Immature natural killer cell (primary cell): ENCODE measurements around the gene SIX2. TPM values are rescaled to one million over a fixed set of nuclear protein-coding genes. Genes with fewer than 3 reads are reported as not detected.

ENCODE experiments used
- DNase-seq, 3 donors: peaks; one replicate each; pipeline ENCODE4 v3.0.0; 2022; ENCODE audit warnings: mixed read lengths in 1 of 3
- H3K27ac Mint-ChIP-seq, 6 donors: one replicate each; pipeline ENCODE4 v1.8.0; 2020; ENCODE audit warnings: mixed read lengths in 6 of 6, mild to moderate bottlenecking in 5 of 6, inconsistent platforms in 4 of 6, moderate library complexity in 3 of 6
- H3K27me3 Mint-ChIP-seq, 3 donors: one replicate each; pipeline ENCODE4 v1.8.0; 2020 to 2021; ENCODE audit warnings: low read depth in 3 of 3, mild to moderate bottlenecking in 3 of 3, mixed read lengths in 3 of 3, moderate library complexity in 3 of 3, inconsistent platforms in 1 of 3
- H3K36me3 Mint-ChIP-seq, 3 donors: one replicate each; pipeline ENCODE4 v1.8.0; 2020; ENCODE audit warnings: mixed read lengths in 3 of 3, inconsistent platforms in 2 of 3, mild to moderate bottlenecking in 2 of 3
- H3K4me1 Mint-ChIP-seq, 2 donors: one replicate each; pipeline ENCODE4 v1.8.0; 2020; ENCODE audit warnings: inconsistent platforms in 2 of 2, mild to moderate bottlenecking in 2 of 2, mixed read lengths in 2 of 2, moderate library complexity in 1 of 2
- H3K4me3 Mint-ChIP-seq, 5 donors: one replicate each; pipeline ENCODE4 v1.8.0; 2020; ENCODE audit warnings: mild to moderate bottlenecking in 5 of 5, mixed read lengths in 5 of 5, inconsistent platforms in 3 of 5, moderate library complexity in 3 of 5
- H3K9me3 Mint-ChIP-seq, 6 donors: one replicate each; pipeline ENCODE4 v1.8.0; 2020; ENCODE audit warnings: mild to moderate bottlenecking in 6 of 6, mixed read lengths in 6 of 6, inconsistent platforms in 4 of 6, moderate library complexity in 3 of 6
- polyA plus RNA-seq, 3 donors: library from polyadenylated mRNA; unstranded; fragments of 300-500 nt; fragmentation: Illumina TruSeq; gene quantifications; one replicate each; pipeline ENCODE4 v1.2.3, GENCODE V29; 2021

The SIX2 gene
- polyA plus RNA-seq, 3 donors from 2014 or later = not detected

DNA sequence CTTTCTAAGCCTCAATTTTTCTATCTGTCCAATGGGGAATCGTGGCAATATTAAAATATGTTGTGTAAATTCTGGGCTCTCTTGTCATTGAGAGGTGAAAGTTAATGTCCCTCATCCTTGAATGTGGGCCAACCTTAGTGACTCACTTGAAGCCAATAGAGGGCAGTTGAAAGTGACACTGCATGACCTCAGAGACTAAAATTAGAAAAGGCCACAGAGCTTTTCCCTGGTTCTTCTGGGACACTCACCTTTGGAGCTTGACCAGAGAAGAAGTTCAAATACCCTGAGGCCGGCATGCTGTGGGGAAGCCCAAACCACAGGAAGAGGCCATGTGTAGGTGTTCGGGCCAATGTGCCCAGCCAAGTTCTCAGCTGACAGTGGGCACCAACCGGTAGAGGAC lies 24.1 kb upstream of the SIX2 start:
- peaks cover 0 to 1% (median 0%) of the 10 kb centered on the region in 6 donors for H3K9me3 Mint-ChIP-seq
- no peaks in the 10 kb centered on the region for H3K4me1 Mint-ChIP-seq
- H3K36me3 Mint-ChIP-seq = no peaks in the 10 kb centered on the region
- DNase-seq = no peak
- no peak overlapping the region for H3K4me3 Mint-ChIP-seq
- peaks cover 2 to 7% (median 6%) of the 10 kb centered on the region in 3 donors for H3K27me3 Mint-ChIP-seq
- no peak overlapping the region for H3K27ac Mint-ChIP-seq

DNA sequence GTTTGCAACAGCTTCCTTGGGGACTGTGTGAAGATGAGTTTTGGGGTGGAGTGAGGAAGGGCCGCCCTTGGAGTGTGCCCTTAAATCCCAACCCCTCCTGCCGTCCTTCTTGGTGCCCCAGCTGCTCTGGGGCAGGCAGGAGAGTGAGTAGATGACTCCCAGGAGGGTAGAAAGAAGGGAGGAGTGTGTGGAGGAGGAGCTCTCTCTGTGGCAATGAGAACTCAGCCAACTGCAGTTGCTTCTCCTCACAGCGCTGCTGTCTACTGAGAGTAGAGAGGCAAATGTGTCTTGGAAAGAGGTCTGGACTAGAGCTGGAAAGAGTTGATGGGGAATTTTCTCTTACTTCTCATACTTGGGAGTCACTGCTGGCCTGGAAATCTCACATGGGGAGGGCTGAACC lies 21.8 kb upstream of the SIX2 start:
- no peaks in the 10 kb centered on the region for H3K36me3 Mint-ChIP-seq
- H3K27me3 Mint-ChIP-seq = peaks cover 3 to 10% (median 8%) of the 10 kb centered on the region in 3 donors
- H3K4me1 Mint-ChIP-seq = no peaks in the 10 kb centered on the region
- DNase-seq = no peak
- no peak overlapping the region for H3K27ac Mint-ChIP-seq
- no peak overlapping the region for H3K4me3 Mint-ChIP-seq
- H3K9me3 Mint-ChIP-seq = peaks cover 0 to 2% (median 0%) of the 10 kb centered on the region in 6 donors

DNA sequence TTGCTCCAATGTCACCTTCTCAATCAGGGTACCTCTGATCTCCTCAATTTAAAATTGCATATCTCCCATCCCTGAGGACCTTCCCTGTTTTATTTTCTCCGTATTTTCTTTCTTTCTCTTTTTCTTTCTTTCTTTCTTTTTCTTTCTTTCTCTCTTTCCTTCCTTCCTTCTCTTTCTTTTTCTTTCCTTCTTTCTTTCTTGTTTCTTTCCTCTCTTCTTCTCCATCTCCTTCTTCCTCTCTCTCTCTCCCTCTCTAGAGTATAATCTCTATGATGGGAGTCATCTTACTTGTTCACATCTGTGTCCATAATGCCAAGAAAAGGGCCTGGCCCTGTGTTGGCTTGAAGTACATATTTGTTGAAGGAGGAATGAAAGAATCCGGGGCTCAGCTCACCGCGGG lies 21.3 kb upstream of the SIX2 start:
- no peak overlapping the region for H3K4me3 Mint-ChIP-seq
- peaks cover 0 to 4% (median 0%) of the 10 kb centered on the region in 6 donors for H3K9me3 Mint-ChIP-seq
- no peaks in the 10 kb centered on the region for H3K4me1 Mint-ChIP-seq
- peaks cover 3 to 10% (median 8%) of the 10 kb centered on the region in 3 donors for H3K27me3 Mint-ChIP-seq
- H3K36me3 Mint-ChIP-seq = no peaks in the 10 kb centered on the region
- no peak for DNase-seq
- H3K27ac Mint-ChIP-seq = no peak overlapping the region

DNA sequence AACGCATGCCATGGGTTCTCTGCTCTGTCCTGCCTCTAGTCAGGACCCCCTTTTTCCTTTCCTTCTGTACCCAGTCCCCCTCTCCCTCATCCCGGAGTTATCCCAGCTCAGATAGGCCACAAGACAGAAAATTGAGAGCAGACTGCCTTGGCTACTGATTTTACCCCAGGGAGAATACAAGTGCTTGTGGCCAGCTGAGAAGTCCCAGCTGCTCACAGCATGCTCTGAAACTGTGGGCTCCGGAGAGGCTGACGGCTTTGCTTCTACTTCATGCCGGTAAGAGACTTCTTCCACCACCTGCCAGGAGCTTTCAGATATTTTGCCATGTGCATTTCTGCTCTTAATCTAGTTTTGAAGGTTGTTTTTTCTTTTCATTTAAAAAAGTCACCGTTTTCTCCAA lies 20.0 kb upstream of the SIX2 start:
- Mint-ChIP-seq H3K4me3 (no peak overlapping the region), H3K27me3 (peaks cover 3 to 14% (median 6%) of the 10 kb centered on the region in 3 donors), H3K4me1 (no peaks in the 10 kb centered on the region), H3K27ac (no peak overlapping the region), H3K36me3 (no peaks in the 10 kb centered on the region), H3K9me3 (peaks cover 0 to 4% (median 0%) of the 10 kb centered on the region in 6 donors)
- no peak for DNase-seq

DNA sequence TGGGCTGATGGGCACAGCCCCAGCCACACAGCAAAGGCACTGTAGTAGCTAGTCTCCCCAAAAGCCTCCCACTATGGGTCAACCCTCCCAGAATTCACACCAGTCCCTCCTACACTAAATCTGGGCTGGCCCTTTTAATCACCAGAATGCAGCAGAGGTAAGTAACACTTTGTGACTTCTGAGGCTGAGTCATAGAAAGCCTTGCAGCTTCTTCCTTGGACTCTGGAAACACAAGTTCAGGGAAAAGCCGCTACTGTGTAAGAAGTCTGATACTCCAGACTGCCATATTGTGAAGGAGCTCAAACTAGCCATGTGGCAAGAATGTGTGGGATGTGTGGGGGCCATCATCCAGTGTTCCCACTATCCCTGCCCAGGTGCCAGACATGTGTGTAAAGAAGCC lies 19.0 kb upstream of the SIX2 start:
- peaks cover 0 to 3% (median 0%) of the 10 kb centered on the region in 6 donors for H3K9me3 Mint-ChIP-seq
- no peaks in the 10 kb centered on the region for H3K4me1 Mint-ChIP-seq
- no peak for DNase-seq
- no peak overlapping the region for H3K27ac Mint-ChIP-seq
- peaks cover 3 to 14% (median 6%) of the 10 kb centered on the region in 3 donors for H3K27me3 Mint-ChIP-seq
- H3K4me3 Mint-ChIP-seq = no peak overlapping the region
- no peaks in the 10 kb centered on the region for H3K36me3 Mint-ChIP-seq

DNA sequence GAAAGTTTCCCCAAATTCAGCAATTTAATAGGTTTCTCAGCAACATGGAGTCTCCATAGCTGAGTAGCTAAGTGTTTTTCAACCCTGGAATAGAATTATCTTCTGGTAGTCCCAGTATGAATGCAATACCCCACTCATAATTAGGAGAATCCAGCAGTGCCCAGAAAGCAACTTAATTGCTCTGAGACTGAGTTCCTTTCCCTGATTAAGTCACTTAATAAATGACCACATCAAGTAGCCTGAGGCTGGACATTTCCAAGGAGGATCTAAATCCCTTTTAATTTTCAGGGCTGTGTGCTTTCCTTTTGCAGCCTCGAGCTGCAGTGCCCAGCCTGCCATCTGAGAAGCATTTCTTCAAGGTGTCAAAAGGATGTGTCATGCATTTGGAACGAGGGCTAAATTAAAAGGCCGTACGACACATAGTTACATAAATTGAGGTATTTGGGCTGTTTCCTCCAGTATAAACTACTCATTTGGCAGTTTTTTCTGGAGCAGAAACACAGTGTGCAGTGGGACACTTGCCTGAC lies 17.7 kb upstream of the SIX2 start:
- Mint-ChIP-seq H3K4me3 (no peak overlapping the region), H3K27me3 (peaks cover 3 to 18% (median 6%) of the 10 kb centered on the region in 3 donors), H3K9me3 (peaks cover 0 to 3% (median 0%) of the 10 kb centered on the region in 6 donors), H3K36me3 (no peaks in the 10 kb centered on the region), H3K27ac (no peak overlapping the region), H3K4me1 (no peaks in the 10 kb centered on the region)
- no peak for DNase-seq

DNA sequence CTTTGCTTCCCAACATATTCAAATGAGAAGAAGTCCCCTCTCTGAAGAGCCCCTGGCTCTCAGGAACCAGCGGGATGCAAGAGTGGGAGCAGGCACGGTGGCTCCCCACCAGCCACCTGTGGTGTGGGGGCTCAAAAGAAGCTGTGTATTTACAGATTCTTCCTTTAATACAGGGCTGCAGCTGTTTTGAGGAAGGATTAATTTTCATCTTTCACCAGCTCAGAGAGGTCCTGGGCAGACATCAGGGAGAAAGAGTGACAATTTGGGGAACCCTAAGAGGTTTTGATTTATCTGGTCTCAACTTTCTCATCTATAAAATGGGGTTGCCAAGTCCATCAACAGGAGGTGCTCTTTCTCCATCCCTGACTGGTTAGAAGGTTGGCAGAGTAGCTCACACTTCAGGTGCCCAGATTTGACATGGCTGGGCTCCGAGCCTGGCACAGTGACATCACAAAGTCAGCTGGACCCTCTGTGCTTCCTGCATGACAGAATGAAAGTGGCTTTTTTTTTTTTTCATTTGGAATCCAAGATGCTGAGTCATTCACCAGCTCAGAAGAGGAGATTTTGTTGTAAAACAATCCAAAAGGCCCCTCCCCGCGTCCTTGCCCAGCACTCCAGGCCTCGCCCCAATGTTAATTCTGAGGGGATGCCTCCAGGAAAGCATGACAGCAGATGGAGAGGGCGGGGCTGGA lies 15.5 kb upstream of the SIX2 start:
- Mint-ChIP-seq H3K27ac (no peak overlapping the region), H3K4me1 (no peaks in the 10 kb centered on the region), H3K9me3 (peaks cover 0 to 3% (median 0%) of the 10 kb centered on the region in 6 donors), H3K36me3 (no peaks in the 10 kb centered on the region), H3K27me3 (peaks cover 3 to 14% (median 6%) of the 10 kb centered on the region in 3 donors), H3K4me3 (no peak overlapping the region)
- no peak for DNase-seq

DNA sequence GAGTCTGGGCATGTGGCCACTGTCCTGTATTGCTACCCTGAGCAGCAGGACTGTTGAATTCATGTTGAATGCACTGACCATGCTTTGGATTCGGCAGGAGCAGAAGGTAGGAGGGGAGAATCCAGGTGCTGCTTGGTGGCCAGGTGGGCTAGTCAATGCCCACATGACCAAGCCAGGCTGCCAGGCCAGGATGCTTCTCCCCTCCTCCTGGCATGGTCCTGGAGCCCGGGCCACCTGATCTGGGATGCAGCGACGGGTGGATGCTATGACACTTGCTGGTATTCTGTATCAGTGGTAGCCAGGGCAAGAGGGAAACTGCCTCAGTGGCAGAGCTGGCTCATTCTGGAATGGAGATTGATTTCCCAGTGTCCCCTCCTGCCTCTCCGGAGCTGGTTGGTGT lies 14.8 kb upstream of the SIX2 start:
- Mint-ChIP-seq H3K27ac (no peak overlapping the region), H3K9me3 (peaks cover 0 to 3% (median 0%) of the 10 kb centered on the region in 6 donors), H3K4me1 (no peaks in the 10 kb centered on the region), H3K36me3 (no peaks in the 10 kb centered on the region), H3K4me3 (no peak overlapping the region), H3K27me3 (peaks cover 2 to 11% (median 5%) of the 10 kb centered on the region in 3 donors)
- no peak for DNase-seq

DNA sequence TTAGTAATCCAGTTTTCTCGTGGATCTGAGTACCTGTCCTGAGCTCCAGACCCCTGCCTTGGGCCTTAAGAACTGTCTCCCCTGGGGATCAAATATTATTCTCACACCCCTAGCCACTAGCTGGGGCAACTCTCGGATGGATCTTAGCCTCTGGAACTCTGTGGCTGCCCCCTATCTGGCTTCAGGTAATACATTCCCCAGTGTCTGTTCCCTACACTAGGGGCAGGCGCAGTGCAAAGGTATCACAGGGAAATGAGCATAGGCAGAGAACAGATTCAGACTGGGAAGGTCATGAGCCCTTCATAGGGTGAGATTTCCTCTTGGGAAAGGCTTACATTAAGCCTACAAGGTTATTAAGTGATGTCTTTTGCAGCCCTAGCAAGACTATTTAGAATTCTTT lies 11.2 kb upstream of the SIX2 start:
- DNase-seq = no peak
- no peaks in the 10 kb centered on the region for H3K9me3 Mint-ChIP-seq
- H3K36me3 Mint-ChIP-seq = no peaks in the 10 kb centered on the region
- H3K27me3 Mint-ChIP-seq = peaks cover 4 to 15% (median 12%) of the 10 kb centered on the region in 3 donors
- H3K4me3 Mint-ChIP-seq = no peak overlapping the region
- H3K4me1 Mint-ChIP-seq = no peaks in the 10 kb centered on the region
- H3K27ac Mint-ChIP-seq = no peak overlapping the region

DNA sequence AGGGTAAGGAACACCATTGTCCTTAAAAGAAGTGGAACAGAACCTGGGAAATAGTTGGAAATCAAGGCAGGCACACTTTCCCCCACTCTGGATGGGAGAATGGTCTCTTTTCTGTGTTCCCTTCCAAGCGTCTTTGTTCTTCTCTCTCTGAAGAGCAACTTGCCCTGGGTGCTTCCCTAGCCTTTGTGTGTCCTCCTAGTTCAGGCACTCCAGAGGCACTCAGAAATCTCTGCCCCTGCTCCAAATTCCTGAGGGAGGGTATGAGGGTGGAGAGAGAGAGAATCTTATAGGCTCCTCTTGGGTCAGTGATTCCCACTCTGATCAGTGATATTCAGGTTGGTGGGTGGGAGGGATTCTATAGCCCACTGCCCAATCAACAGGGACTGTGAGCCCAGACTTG lies 8.8 kb upstream of the SIX2 start:
- Mint-ChIP-seq H3K36me3 (no peaks in the 10 kb centered on the region), H3K27me3 (peaks cover 9 to 17% (median 14%) of the 10 kb centered on the region in 3 donors), H3K9me3 (no peaks in the 10 kb centered on the region), H3K4me3 (no peak overlapping the region), H3K4me1 (peaks cover 0 to 9% of the 10 kb centered on the region in 2 donors), H3K27ac (no peak overlapping the region)
- no peak for DNase-seq

DNA sequence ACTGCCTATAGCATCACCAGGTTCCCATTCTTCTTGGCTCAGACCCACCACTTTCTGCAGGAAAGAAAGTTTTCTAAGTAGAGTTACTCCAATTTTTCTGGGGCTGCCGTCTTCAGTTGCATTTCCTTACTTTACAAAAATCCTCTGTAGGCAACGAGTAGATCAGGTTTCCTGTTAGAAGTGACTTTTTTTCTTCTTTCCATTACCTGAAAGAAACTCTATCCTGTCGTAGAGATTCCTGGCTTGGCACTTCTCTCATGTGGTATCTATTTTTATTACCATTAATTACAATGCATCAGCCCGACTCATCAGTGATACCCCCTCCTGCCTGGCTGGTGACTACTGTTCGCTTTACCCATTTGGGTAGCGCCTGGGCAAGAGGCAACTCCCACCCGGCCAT lies 5.6 kb upstream of the SIX2 start:
- Mint-ChIP-seq H3K27me3 (peaks cover 16 to 31% (median 25%) of the 10 kb centered on the region in 3 donors), H3K4me1 (peaks cover 8 to 19% of the 10 kb centered on the region in 2 donors), H3K9me3 (no peaks in the 10 kb centered on the region), H3K4me3 (peak overlapping the region in 2 of 5 donors; percentile 7 to 56), H3K36me3 (no peaks in the 10 kb centered on the region), H3K27ac (no peak overlapping the region)
- DNase-seq = no peak

DNA sequence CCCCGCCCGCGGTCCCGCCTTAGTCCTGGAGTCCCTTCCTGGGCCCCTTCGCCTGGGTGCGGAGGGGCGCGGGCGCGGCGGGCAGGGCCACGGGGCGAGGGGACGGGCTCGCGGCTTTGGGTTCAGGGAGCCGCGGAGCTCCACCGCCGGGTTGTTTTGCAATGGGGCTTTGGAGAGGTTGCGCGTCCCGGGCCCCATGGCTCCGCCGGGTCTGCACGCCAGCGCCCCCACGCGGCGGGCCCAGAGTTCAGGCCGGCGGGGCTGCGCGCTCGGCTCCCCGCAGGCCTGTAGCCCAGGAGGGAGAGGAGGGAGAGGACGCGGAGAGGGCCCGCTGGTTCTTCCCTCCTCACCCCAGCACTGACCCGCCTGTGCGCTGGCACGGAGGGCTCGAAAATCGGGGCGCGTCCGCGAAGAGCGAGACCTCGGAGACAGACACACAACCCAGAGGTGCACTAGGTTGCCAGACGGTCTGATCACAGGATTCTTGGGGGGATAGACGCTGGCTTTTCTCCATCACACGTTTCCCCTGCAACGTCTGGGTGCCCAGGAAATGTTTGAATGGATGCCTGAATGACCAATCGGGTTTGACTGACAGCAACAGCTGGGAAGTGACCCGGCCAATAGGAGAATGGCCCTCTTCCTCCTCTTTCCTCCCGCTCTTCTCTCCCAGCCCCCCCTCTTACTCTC lies 4.9 kb upstream of the SIX2 start:
- no peaks in the 10 kb centered on the region for H3K36me3 Mint-ChIP-seq
- peaks cover 16 to 31% (median 24%) of the 10 kb centered on the region in 3 donors for H3K27me3 Mint-ChIP-seq
- H3K4me3 Mint-ChIP-seq = peak overlapping the region in 2 of 5 donors; percentile 23 to 56
- H3K9me3 Mint-ChIP-seq = no peaks in the 10 kb centered on the region
- no peak for DNase-seq
- H3K4me1 Mint-ChIP-seq = peaks cover 8 to 22% of the 10 kb centered on the region in 2 donors
- H3K27ac Mint-ChIP-seq = no peak overlapping the region

DNA sequence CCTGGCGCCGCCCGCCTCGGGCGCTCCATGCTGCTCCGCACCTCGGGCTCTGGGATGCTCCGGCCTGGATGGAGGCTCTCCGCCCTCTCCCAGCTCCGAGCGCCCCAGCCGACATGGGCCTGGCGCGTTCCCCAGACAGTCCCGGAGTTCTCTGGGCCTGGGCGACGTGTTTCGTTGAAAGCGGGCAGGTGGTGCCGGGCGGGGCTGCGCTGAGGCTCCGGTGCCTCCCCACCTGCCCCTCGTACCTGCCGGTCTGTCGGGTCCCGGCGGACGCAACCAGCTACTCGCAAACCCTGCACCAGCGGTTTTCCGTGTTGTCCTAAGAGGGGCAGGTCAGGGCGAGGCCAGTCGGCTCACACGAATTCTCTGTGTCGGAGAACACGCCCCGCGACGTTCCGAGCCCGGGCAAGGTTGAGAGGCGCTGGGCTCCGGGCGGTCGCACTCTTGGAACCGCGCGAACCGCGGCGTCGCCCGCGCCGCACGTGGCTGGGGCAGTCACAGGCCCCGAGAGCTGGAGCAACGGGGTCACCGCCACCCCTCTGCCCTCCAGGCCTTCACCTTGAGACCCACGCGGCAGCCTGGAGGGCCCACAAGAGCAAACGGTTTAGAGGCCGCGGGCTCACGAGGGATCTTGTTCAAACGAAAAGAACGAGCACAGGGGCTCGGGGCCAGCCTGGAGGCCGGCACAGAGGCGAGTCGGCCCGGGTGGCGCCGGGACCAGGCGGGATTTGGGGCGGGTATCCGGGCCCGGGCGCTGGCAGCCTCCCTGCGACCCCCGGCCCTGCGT lies 4.2 kb upstream of the SIX2 start:
- Mint-ChIP-seq H3K27ac (no peak overlapping the region), H3K27me3 (peaks cover 17 to 31% (median 21%) of the 10 kb centered on the region in 3 donors), H3K36me3 (no peaks in the 10 kb centered on the region), H3K4me1 (peaks cover 11 to 24% of the 10 kb centered on the region in 2 donors), H3K9me3 (no peaks in the 10 kb centered on the region), H3K4me3 (no peak overlapping the region)
- DNase-seq = no peak

DNA sequence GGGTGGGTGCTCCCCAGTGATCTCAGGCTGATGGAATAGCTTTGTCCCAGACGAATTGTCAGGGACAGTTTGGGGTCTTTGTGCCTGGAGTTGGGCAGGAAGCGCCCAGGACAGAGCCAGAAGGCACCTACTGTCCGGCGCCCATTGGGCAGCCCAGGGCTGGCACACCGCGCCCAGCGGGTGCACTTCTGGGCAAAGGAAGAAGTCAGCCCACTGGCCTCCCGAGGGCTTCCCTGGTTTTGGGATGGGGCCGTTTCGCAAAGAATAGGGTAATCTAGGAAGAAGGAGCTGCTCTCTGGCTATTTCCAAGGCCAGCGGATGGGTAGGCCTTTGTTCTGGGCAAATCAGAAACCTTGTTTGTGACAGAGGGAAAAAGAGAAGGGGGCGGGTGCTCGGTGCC lies 3.5 kb upstream of the SIX2 start:
- H3K36me3 Mint-ChIP-seq = no peaks in the 10 kb centered on the region
- H3K27ac Mint-ChIP-seq = no peak overlapping the region
- peak overlapping the region in 2 of 5 donors; percentile 21 for H3K4me3 Mint-ChIP-seq
- DNase-seq = no peak
- H3K9me3 Mint-ChIP-seq = no peaks in the 10 kb centered on the region
- H3K4me1 Mint-ChIP-seq = peaks cover 18 to 29% of the 10 kb centered on the region in 2 donors
- peaks cover 18 to 33% (median 22%) of the 10 kb centered on the region in 3 donors for H3K27me3 Mint-ChIP-seq
